ENCODE measurements around the gene EHMT2.
A peak's percentile ranks its signal among the peaks of the same experiment; 100 is the strongest.

The EHMT2 gene

DNA sequence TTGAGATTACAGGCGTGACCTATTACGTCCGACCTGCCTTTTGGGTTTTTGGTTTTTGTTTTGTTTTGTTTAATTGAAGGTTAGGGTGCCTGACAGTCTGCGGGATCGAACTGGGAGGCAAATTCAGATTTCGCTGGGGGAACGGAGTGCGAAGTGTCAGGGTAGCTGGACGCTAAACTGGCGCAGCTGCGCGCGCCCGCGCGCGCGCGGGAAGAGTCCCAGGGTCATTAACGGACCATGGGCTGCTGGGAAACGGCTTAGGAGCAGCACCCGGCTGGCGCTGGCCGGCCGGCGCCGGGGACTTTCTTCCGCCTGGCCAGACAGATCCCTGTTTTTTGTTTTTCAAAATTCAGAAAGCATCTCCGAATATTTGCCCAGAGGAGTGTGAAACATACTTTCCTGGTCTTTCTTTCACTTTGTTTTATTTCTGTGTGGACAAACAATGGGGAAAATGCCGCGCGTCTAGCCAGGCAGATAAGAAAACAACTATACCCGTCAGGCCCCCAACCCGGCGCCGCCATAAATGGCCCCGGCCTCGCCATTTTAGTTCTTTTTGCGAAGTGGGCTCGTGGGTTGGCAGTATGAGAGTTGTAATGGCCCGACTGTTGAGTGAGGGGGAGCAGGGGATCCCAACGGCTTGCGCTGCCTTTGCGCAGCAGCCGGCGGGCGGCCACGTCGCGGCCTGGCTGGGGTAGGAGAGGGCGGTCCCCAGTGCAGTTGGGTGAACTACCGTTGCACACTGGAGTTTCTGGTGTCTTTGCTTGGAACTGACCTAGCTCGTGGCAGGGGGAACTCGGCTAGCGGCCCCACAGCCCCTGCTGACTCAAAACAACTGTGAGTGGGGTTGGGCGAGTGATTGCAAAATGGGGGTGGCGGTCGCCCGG, 62.9 kb downstream of the EHMT2 start (continued):
- TF ChIP-seq, protein P1, sequence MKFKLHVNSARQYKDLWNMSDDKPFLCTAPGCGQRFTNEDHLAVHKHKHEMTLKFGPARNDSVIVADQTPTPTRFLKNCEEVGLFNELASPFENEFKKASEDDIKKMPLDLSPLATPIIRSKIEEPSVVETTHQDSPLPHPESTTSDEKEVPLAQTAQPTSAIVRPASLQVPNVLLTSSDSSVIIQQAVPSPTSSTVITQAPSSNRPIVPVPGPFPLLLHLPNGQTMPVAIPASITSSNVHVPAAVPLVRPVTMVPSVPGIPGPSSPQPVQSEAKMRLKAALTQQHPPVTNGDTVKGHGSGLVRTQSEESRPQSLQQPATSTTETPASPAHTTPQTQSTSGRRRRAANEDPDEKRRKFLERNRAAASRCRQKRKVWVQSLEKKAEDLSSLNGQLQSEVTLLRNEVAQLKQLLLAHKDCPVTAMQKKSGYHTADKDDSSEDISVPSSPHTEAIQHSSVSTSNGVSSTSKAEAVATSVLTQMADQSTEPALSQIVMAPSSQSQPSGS (tag by site-specific recombination; IDR thresholded peaks at IDR 0.05; ENCODE audit: low read depth), result no peak
- TF ChIP-seq, protein P2, sequence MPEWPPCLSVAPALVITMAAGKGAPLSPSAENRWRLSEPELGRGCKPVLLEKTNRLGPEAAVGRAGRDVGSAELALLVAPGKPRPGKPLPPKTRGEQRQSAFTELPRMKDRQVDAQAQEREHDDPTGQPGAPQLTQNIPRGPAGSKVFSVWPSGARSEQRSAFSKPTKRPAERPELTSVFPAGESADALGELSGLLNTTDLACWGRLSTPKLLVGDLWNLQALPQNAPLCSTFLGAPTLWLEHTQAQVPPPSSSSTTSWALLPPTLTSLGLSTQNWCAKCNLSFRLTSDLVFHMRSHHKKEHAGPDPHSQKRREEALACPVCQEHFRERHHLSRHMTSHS (tag by site-specific recombination; IDR thresholded peaks at IDR 0.05), result no peak
- TF ChIP-seq, protein P3, sequence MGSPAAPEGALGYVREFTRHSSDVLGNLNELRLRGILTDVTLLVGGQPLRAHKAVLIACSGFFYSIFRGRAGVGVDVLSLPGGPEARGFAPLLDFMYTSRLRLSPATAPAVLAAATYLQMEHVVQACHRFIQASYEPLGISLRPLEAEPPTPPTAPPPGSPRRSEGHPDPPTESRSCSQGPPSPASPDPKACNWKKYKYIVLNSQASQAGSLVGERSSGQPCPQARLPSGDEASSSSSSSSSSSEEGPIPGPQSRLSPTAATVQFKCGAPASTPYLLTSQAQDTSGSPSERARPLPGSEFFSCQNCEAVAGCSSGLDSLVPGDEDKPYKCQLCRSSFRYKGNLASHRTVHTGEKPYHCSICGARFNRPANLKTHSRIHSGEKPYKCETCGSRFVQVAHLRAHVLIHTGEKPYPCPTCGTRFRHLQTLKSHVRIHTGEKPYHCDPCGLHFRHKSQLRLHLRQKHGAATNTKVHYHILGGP (tag by site-specific recombination; IDR thresholded peaks at IDR 0.05), result no peak
- TF ChIP-seq, protein P4, sequence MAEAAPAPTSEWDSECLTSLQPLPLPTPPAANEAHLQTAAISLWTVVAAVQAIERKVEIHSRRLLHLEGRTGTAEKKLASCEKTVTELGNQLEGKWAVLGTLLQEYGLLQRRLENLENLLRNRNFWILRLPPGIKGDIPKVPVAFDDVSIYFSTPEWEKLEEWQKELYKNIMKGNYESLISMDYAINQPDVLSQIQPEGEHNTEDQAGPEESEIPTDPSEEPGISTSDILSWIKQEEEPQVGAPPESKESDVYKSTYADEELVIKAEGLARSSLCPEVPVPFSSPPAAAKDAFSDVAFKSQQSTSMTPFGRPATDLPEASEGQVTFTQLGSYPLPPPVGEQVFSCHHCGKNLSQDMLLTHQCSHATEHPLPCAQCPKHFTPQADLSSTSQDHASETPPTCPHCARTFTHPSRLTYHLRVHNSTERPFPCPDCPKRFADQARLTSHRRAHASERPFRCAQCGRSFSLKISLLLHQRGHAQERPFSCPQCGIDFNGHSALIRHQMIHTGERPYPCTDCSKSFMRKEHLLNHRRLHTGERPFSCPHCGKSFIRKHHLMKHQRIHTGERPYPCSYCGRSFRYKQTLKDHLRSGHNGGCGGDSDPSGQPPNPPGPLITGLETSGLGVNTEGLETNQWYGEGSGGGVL (tag by site-specific recombination; IDR thresholded peaks at IDR 0.05), result no peak
- TF ChIP-seq ZNF610 (tag by site-specific recombination; IDR thresholded peaks at IDR 0.05; ENCODE audit: borderline replicate concordance), result peak; percentile 14
- TF ChIP-seq ZNF514 (tag by site-specific recombination; IDR thresholded peaks at IDR 0.05), result no peak
- peak; percentile 69 for TF ChIP-seq KLF8 (tag by site-specific recombination; IDR thresholded peaks at IDR 0.05)
- no peak for TF ChIP-seq TCF7L2 (IDR thresholded peaks at IDR 0.05; ENCODE audit: borderline replicate concordance, low read depth, low read length)
- no peak for TF ChIP-seq ZNF37A (tag by site-specific recombination; IDR thresholded peaks at IDR 0.05)
- TF ChIP-seq ZNF10 (tag by site-specific recombination; IDR thresholded peaks at IDR 0.05), result no peak
- TF ChIP-seq YY2 (tag by site-specific recombination; IDR thresholded peaks at IDR 0.05), result peak; percentile 93
- no peak for TF ChIP-seq ZNF112 (tag by site-specific recombination; IDR thresholded peaks at IDR 0.05)
- TF ChIP-seq OSR2 (tag by site-specific recombination; IDR thresholded peaks at IDR 0.05), result no peak
- TF ChIP-seq ZNF157 (tag by site-specific recombination; IDR thresholded peaks at IDR 0.05), result no peak
- TF ChIP-seq, protein P5, sequence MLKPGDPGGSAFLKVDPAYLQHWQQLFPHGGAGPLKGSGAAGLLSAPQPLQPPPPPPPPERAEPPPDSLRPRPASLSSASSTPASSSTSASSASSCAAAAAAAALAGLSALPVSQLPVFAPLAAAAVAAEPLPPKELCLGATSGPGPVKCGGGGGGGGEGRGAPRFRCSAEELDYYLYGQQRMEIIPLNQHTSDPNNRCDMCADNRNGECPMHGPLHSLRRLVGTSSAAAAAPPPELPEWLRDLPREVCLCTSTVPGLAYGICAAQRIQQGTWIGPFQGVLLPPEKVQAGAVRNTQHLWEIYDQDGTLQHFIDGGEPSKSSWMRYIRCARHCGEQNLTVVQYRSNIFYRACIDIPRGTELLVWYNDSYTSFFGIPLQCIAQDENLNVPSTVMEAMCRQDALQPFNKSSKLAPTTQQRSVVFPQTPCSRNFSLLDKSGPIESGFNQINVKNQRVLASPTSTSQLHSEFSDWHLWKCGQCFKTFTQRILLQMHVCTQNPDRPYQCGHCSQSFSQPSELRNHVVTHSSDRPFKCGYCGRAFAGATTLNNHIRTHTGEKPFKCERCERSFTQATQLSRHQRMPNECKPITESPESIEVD (tag by site-specific recombination; IDR thresholded peaks at IDR 0.05), result no peak; the same call in 1 of the 2 replicates
- 0 out of 2 replicates have a peak, but pooled peaks have one; percentile 7 for TF ChIP-seq ZNF548 (tag by site-specific recombination; IDR thresholded peaks at IDR 0.05)
- no peak for TF ChIP-seq SCRT1 (tag by site-specific recombination; IDR thresholded peaks at IDR 0.05; ENCODE audit: borderline replicate concordance)
- TF ChIP-seq, protein P6, sequence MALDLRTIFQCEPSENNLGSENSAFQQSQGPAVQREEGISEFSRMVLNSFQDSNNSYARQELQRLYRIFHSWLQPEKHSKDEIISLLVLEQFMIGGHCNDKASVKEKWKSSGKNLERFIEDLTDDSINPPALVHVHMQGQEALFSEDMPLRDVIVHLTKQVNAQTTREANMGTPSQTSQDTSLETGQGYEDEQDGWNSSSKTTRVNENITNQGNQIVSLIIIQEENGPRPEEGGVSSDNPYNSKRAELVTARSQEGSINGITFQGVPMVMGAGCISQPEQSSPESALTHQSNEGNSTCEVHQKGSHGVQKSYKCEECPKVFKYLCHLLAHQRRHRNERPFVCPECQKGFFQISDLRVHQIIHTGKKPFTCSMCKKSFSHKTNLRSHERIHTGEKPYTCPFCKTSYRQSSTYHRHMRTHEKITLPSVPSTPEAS (tag by site-specific recombination; IDR thresholded peaks at IDR 0.05), result 0 out of 2 replicates have a peak, but pooled peaks have one; percentile 8
- no peak for TF ChIP-seq HOXA7 (CRISPR knock-in tag; IDR thresholded peaks at IDR 0.05; ENCODE audit: borderline replicate concordance)
- TF ChIP-seq GLIS2 (tag by site-specific recombination; IDR thresholded peaks at IDR 0.05), result peak; percentile 36; the same call in 1 of the 2 replicates
- no peak for TF ChIP-seq ZNF571 (tag by site-specific recombination; IDR thresholded peaks at IDR 0.05)
- peak; percentile 63 for TF ChIP-seq ZXDB (tag by site-specific recombination; IDR thresholded peaks at IDR 0.05)
